GM18508 (cell line): ENCODE results near the gene NAA15.
"Not testable (repeated sequence)": the region's sequence is repeated elsewhere in the genome, so short reads cannot be mapped to it uniquely, and the experiment has no call there.

ENCODE experiments used
- ATAC-seq: cut with Tn5 transposase; IDR thresholded peaks from one replicate; pipeline ENCODE4 v1.9.1; 2021; ENCODE audit warnings: moderate number of reproducible peaks; ENCODE audit not compliant: insufficient read depth, unreplicated experiment

Gene NAA15

GRCh38 chr4:139301113-139301820, at the start of gene NAA15:
TSS of gene NAA15 (plus strand) at chr4:139301505. CDS start at chr4:139301778, 273 bp downstream.
- ATAC-seq, result peak; percentile 70

GRCh38 chr4:139253046-139253445, 48.3 kb upstream of the NAA15 start:
- ATAC-seq, result no peak

- ATAC-seq, result no peak
Observed at GRCh38 chr4:139253713-139254112, 47.6 kb upstream of the NAA15 start.

GRCh38 chr4:139255581-139255980, 45.7 kb upstream of the NAA15 start:
- ATAC-seq, result not testable (repeated sequence)

- no peak for ATAC-seq
Observed at GRCh38 chr4:139256349-139256748, 45.0 kb upstream of the NAA15 start.

- ATAC-seq, result no peak
Observed at GRCh38 chr4:139265654-139266053, 35.7 kb upstream of the NAA15 start.

GRCh38 chr4:139266208-139266582, 35.1 kb upstream of the NAA15 start:
- no peak for ATAC-seq

- peak; percentile 94 for ATAC-seq
Observed at GRCh38 chr4:139266583-139267257, 34.6 kb upstream of the NAA15 start.

GRCh38 chr4:139267301-139267700, 34.0 kb upstream of the NAA15 start:
- no peak for ATAC-seq

- ATAC-seq, result no peak
Observed at GRCh38 chr4:139273835-139274234, 27.5 kb upstream of the NAA15 start.

GRCh38 chr4:139274790-139275189, 26.5 kb upstream of the NAA15 start:
- ATAC-seq, result no peak

- no peak for ATAC-seq
Observed at GRCh38 chr4:139275281-139275735, 26.0 kb upstream of the NAA15 start.

GRCh38 chr4:139278485-139278884, 22.8 kb upstream of the NAA15 start:
- no peak for ATAC-seq

GRCh38 chr4:139278912-139279759, 22.2 kb upstream of the NAA15 start:
- ATAC-seq, result no peak

GRCh38 chr4:139279760-139280620, 21.3 kb upstream of the NAA15 start, which contains the start of gene MGARP:
TSS of gene MGARP (minus strand) at chr4:139280225. CDS start at chr4:139280158, 67 bp downstream.
- ATAC-seq, result no peak

GRCh38 chr4:139282065-139282720, 19.1 kb upstream of the NAA15 start:
- no peak for ATAC-seq

- no peak for ATAC-seq
Observed at GRCh38 chr4:139282721-139283075, 18.6 kb upstream of the NAA15 start.

GRCh38 chr4:139286186-139286698, 15.1 kb upstream of the NAA15 start:
- no peak for ATAC-seq

GRCh38 chr4:139295206-139295941, 5.9 kb upstream of the NAA15 start:
- peak; percentile 85 for ATAC-seq
